WI38 (cell line): ENCODE results near the gene S100A7A.

Source experiments
- H3K4me3 ChIP-seq: 2 replicates; pipeline ENCODE4 v1.5.1; 2011; ENCODE audit warnings: low read depth, mild to moderate bottlenecking, control low read depth, low read length
- CTCF ChIP-seq: IDR thresholded peaks from 2 replicates; pipeline ENCODE4 v1.5.1; 2012; ENCODE audit warnings: low read depth, mild to moderate bottlenecking, control low read depth, low read length

S100A7A gene

GRCh38 chr1:153389401-153389800 is 26.9 kb upstream of the S100A7A start:
- TF ChIP-seq CTCF = no peak
- H3K4me3 ChIP-seq = no peak overlapping the region

- H3K4me3 ChIP-seq = no peak overlapping the region
- no peak for TF ChIP-seq CTCF
Observed at GRCh38 chr1:153389973-153390879, 26.1 kb upstream of the S100A7A start.

GRCh38 chr1:153390938-153391710 is 25.2 kb upstream of the S100A7A start, which contains the start of gene S100A8:
Gene S100A8, minus strand, starts transcription at chr1:153391073. Its CDS starts 538 bp downstream, at chr1:153390535.
- H3K4me3 ChIP-seq = no peak within 1 kb of the TSS
- no peak for TF ChIP-seq CTCF

GRCh38 chr1:153392258-153392657 is 24.1 kb upstream of the S100A7A start:
- no peak for TF ChIP-seq CTCF
- H3K4me3 ChIP-seq = no peak overlapping the region

- no peak overlapping the region for H3K4me3 ChIP-seq
- TF ChIP-seq CTCF = no peak
Observed at GRCh38 chr1:153392822-153393221, 23.5 kb upstream of the S100A7A start.

GRCh38 chr1:153393926-153394325 is 22.4 kb upstream of the S100A7A start:
- H3K4me3 ChIP-seq = no peak overlapping the region

More at GRCh38 chr1:153393926-153394325, 22.4 kb upstream of the S100A7A start:
- no peak for TF ChIP-seq CTCF
